Sigmoid colon (tissue), 7 donors: ENCODE results near the gene STEAP4. TPM values are rescaled to one million over a fixed set of nuclear protein-coding genes. Genes with fewer than 3 reads are reported as not detected.

Source experiments
- DNase-seq: peaks from one replicate; pipeline ENCODE4 v3.0.0-alpha.2; 2019
- H3K27ac ChIP-seq, 4 donors: fragments of 200-600 bp; sonication (generic); one replicate each; pipeline ENCODE4 v1.5.1; 2016 to 2019; ENCODE audit warnings: mild to moderate bottlenecking in 1 of 4
- H3K27me3 ChIP-seq, 3 donors: fragments of 200-600 bp; sonication (generic); one replicate each; pipeline ENCODE4 v1.5.1; 2019; ENCODE audit warnings: mild to moderate bottlenecking in 1 of 3
- H3K36me3 ChIP-seq, 4 donors: fragments of 200-600 bp; sonication (generic); one replicate each; pipeline ENCODE4 v1.5.1; 2016 to 2019
- H3K4me1 ChIP-seq, 4 donors: fragments of 200-600 bp; sonication (generic); one replicate each; pipeline ENCODE4 v1.5.1; 2017 to 2019
- H3K4me3 ChIP-seq, 4 donors: fragments of 200-600 bp; sonication (generic); one replicate each; pipeline ENCODE4 v1.5.1; 2017 to 2019; ENCODE audit warnings: mild to moderate bottlenecking in 2 of 4, moderate library complexity in 1 of 4
- H3K9me3 ChIP-seq, 4 donors: fragments of 200-600 bp in 3 of 4; sonication (generic) in 3 of 4; one replicate each; pipeline versions ENCODE4 v1.5.1 to v1.6.1; 2013 to 2019
- CTCF ChIP-seq, 4 experiments: fragments of 450-650 bp in 3 of 4; fragments of 200-600 bp in 1 of 4; IDR thresholded peaks; one replicate each; pipeline ENCODE4 v1.5.1; 2016 to 2019; ENCODE audit warnings: antibody characterized with exemption in 4 of 4, mild to moderate bottlenecking in 3 of 4, moderate library complexity in 2 of 4
- EP300 ChIP-seq, 4 donors: sonication (generic); formaldehyde crosslinking; IDR thresholded peaks; one replicate each; pipeline ENCODE4 v1.6.1; 2017; ENCODE audit warnings: antibody characterized with exemption in 4 of 4
- POLR2A ChIP-seq, 2 donors: fragments of 450-650 bp; IDR thresholded peaks; one replicate each; pipeline ENCODE4 v1.6.1; 2016; ENCODE audit warnings: antibody characterized with exemption in 2 of 2, mild to moderate bottlenecking in 2 of 2, moderate library complexity in 2 of 2
- POLR2AphosphoS5 ChIP-seq, 4 donors: sonication (generic); formaldehyde crosslinking; IDR thresholded peaks; one replicate each; pipeline ENCODE4 v1.6.1; 2017; ENCODE audit warnings: antibody characterized with exemption in 4 of 4
- WGBS, 2 donors: extraction: QIAGEN DNeasy Blood & Tissue Kit; methylation state at CpG; one replicate each; pipeline ENCODE4 v1.1.7; 2013; 5-methylcytosine and 5-hydroxymethylcytosine counted together
- intact Hi-C: fragments of 100-400 bp; cut with DNase I; formaldehyde crosslinking; loops from one replicate; pipeline ENCODE4 v1.15.1; 2023
- polyA plus RNA-seq, 3 donors: library from polyadenylated mRNA; stranded (reverse); fragments of 200-250 nt; gene quantifications; one replicate each; pipeline ENCODE4 v1.2.3, GENCODE V29; 2013
- total RNA-seq, 4 donors: library from RNA; depleted of rRNA; stranded (reverse); fragments of >200 nt; gene quantifications; one replicate each; pipeline ENCODE4 v1.1.0, GENCODE V29; 2016
- donor health status: healthy with polysubstance abuse.
- donor health status: Bipolar disorder and iron deficiency.
- donor health status: healthy.

The STEAP4 gene
- total and polyA plus RNA-seq, 7 donors = 0.23 to 15.8 (median 10.5) TPM

GRCh38 chr7:88317422-88317821 is 10.7 kb upstream of the STEAP4 start:
- Histone ChIP-seq H3K4me3 (no peak overlapping the region), H3K36me3 (no peaks in the 10 kb centered on the region), H3K27me3 (no peaks in the 10 kb centered on the region), H3K9me3 (no peaks in the 10 kb centered on the region), H3K4me1 (peaks cover 0 to 5% (median 0%) of the 10 kb centered on the region in 4 donors), H3K27ac (no peak overlapping the region)
- intact Hi-C loops = no loop called here
- no peak for DNase-seq
- TF ChIP-seq POLR2A (IDR thresholded peaks at IDR 0.05) (no peak), EP300 (IDR thresholded peaks at IDR 0.05) (no peak), CTCF (IDR thresholded peaks at IDR 0.05) (no peak), POLR2AphosphoS5 (IDR thresholded peaks at IDR 0.05) (no peak)
- 91% methylated on average over 1 of the region's 1 CpG for WGBS, 2 donors

DNA sequence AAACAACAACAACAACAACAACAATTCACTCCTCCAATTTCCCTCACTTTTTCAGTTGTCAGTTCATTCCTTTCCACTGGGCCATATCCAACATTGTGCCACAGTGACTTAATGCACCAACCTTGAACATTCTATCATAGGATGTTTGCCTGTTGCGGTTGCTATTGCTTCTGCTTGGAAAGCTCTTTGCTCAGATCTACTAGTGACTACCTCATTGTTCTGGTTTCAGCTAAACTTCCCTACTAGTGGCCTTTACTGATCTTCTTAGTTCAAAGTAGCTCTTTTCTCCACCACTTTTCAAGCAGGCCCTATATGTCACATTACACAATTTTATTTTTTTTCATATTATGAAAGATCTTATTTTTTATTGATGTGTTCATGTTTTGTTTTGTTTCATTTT is 9.8 kb upstream of the STEAP4 start:
- Histone ChIP-seq H3K27me3 (no peaks in the 10 kb centered on the region), H3K36me3 (no peaks in the 10 kb centered on the region), H3K4me1 (peaks cover 0 to 12% (median 0%) of the 10 kb centered on the region in 4 donors), H3K27ac (no peak overlapping the region), H3K9me3 (no peaks in the 10 kb centered on the region), H3K4me3 (no peak overlapping the region)
- no peak for DNase-seq
- WGBS, 2 donors = 89 to 94% methylated on average over 1 of the region's 1 CpG
- intact Hi-C loops = no loop called here
- no peak for TF ChIP-seq POLR2AphosphoS5 (IDR thresholded peaks at IDR 0.05)
- TF ChIP-seq CTCF (IDR thresholded peaks at IDR 0.05) = no peak
- TF ChIP-seq POLR2A (IDR thresholded peaks at IDR 0.05) = no peak
- no peak for TF ChIP-seq EP300 (IDR thresholded peaks at IDR 0.05)

DNA sequence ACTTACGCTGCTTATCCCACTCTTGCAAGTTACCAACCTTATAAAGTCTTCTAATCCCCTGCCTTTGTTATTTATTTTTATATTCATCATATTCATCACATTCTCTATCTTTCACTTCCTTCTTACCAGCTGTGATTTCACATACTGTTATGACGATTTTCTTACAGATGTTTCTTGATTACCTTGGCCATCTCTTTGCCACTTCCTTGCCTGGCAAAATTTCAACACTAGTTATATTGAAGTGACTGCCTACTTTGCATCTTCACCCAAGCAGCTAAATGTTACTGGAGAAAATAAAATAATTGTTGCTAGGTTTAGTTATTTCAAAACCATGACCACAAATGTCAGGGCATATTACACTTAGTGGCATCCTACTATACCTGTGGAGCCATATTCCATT is 8.8 kb upstream of the STEAP4 start:
- no peaks in the 10 kb centered on the region for H3K27me3 ChIP-seq
- H3K4me3 ChIP-seq = no peak overlapping the region
- H3K9me3 ChIP-seq = no peaks in the 10 kb centered on the region
- no peak for DNase-seq
- no peak overlapping the region for H3K27ac ChIP-seq
- intact Hi-C loops = no loop called here
- peaks cover 0 to 12% (median 0%) of the 10 kb centered on the region in 4 donors for H3K4me1 ChIP-seq
- no peaks in the 10 kb centered on the region for H3K36me3 ChIP-seq
- TF ChIP-seq EP300 (IDR thresholded peaks at IDR 0.05) (no peak), POLR2AphosphoS5 (IDR thresholded peaks at IDR 0.05) (no peak), CTCF (IDR thresholded peaks at IDR 0.05) (no peak), POLR2A (IDR thresholded peaks at IDR 0.05) (no peak)
- WGBS, 2 donors = 70 to 72% methylated on average over 2 of the region's 2 CpGs

GRCh38 chr7:88314061-88314491 is 7.4 kb upstream of the STEAP4 start:
- Histone ChIP-seq H3K4me3 (no peak overlapping the region), H3K9me3 (no peaks in the 10 kb centered on the region), H3K36me3 (no peaks in the 10 kb centered on the region), H3K27ac (no peak overlapping the region), H3K27me3 (no peaks in the 10 kb centered on the region), H3K4me1 (peaks cover 0 to 12% (median 0%) of the 10 kb centered on the region in 4 donors)
- 22 to 57% methylated on average over 4 of the region's 4 CpGs for WGBS, 2 donors
- no peak for DNase-seq
- TF ChIP-seq POLR2A (IDR thresholded peaks at IDR 0.05) (no peak), POLR2AphosphoS5 (IDR thresholded peaks at IDR 0.05) (no peak), EP300 (IDR thresholded peaks at IDR 0.05) (no peak), CTCF (IDR thresholded peaks at IDR 0.05) (no peak)
- intact Hi-C loops = no loop called here

DNA sequence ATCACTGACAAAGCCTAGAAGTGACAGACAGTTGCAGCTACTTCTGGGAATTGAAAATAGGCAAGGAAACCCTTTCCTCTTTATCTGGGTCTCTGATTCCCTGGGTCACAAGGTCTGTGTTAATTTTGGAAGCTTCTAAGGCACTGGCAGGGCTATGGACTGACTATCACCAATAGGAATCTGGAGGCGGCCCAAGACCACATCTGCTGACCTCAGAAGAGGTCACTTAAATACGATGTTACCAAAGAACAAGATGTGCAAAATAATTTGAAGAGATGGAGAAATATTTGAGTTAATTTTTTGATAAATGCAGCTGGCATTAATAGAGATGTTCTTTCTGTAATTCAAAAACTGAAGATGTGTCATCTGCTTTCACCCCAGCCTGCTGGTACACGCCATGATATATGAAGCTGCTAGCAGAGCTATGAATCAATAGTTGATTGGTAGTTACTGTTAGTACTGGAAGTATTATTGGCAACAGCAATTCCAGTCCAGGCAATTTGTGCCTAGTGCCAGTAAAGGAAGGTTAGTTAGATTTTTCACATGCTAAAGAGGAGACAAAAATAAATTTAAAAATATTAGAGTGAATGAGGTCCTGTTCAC is 5.5 kb upstream of the STEAP4 start:
- peaks cover 0 to 12% (median under 1%) of the 10 kb centered on the region in 4 donors for H3K4me1 ChIP-seq
- H3K27ac ChIP-seq = peak overlapping the region in 2 of 4 donors; percentile 18 to 47
- H3K36me3 ChIP-seq = no peaks in the 10 kb centered on the region
- peaks cover 0 to under 1% (median 0%) of the 10 kb centered on the region in 3 donors for H3K27me3 ChIP-seq
- no peak overlapping the region for H3K4me3 ChIP-seq
- peak; percentile 84 for DNase-seq
- no peak for TF ChIP-seq CTCF (IDR thresholded peaks at IDR 0.05)
- TF ChIP-seq POLR2AphosphoS5 (IDR thresholded peaks at IDR 0.05) = peak in 3 of 4 donors; percentile 7 to 24 (median 16)
- WGBS, 2 donors = 76 to 85% methylated on average over 3 of the region's 3 CpGs
- H3K9me3 ChIP-seq = no peaks in the 10 kb centered on the region
- intact Hi-C loops = no loop called here
